H1 (cell line): ENCODE measurements around the gene ALG3. TPM values are rescaled to one million over a fixed set of nuclear protein-coding genes. Genes with fewer than 3 reads are reported as not detected.

ENCODE experiments used
- POU5F1 ChIP-seq: IDR thresholded peaks from 2 replicates; pipeline ENCODE4 v1.6.1; 2011; ENCODE audit warnings: low read depth, mild to moderate bottlenecking, low read length, moderate library complexity
- SIN3A ChIP-seq, 2 experiments: IDR thresholded peaks in 1 of 2; conservative IDR thresholded peaks in 1 of 2; 2 replicates each; pipeline ENCODE4 v1.6.1; 2011 to 2012; ENCODE audit warnings: low read length in 2 of 2, improper control_type of control experiment in 1 of 2, low read depth in 1 of 2, mild to moderate bottlenecking in 1 of 2
- polyA plus RNA-seq, 7 experiments: library from polyadenylated mRNA; depleted of rRNA in 3 of 7; stranded (reverse) in 5 of 7; unstranded in 2 of 7; fragments of >200 nt in 5 of 7; fragments of 200-250 nt in 2 of 7; gene quantifications; 1 replicate in 5 of 7; 2 replicates in 1 of 7; 4 replicates in 1 of 7; pipeline versions ENCODE4 v1.2.1 to v1.2.3, GENCODE V29; 2011 to 2013; ENCODE audit warnings: missing spikeins in 2 of 7, mixed read lengths in 2 of 7
- total RNA-seq: library from RNA; stranded (reverse); fragmentation: NEBNext Ultra II Directional; extraction: Animal tissue kit (Norgen Biotek cat#: 25700); gene quantifications from 2 replicates; pipeline ENCODE4 v1.2.1, GENCODE V29; 2021

Gene ALG3
- total and polyA plus RNA-seq, 2 of the 8 experiments (the other 6 are each of a cell fraction or from before 2014, with no cell fraction given) = 54.6 to 148 TPM

DNA sequence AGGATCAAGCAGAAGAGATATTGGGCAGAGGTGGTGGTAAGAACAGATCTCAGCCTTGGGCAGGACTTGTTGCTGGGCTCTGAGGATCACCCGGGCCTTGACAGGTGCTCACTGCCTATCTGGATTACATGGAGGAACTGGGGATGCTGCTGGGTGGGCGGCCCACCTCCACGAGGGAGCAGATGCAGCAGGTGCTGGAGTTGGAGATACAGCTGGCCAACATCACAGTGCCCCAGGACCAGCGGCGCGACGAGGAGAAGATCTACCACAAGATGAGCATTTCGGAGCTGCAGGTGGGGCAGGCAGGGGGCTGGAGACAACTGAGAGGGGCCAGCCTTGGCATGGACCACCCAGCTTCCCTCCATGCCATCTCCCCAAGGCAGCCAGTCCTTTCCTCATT is 34.9 kb upstream of the ALG3 start (continued):
- TF ChIP-seq SIN3A (conservative IDR thresholded peaks at IDR 0.05 in 1 of 2, IDR thresholded peaks at IDR 0.05 in 1 of 2; ENCODE audit: low read depth in 1 of 2, low read length in 2 of 2) (no peak), POU5F1 (no peak)
